AG09319 (cell line): ENCODE data around the gene IST1.

Experiments used
- DNase-seq: peaks from one replicate; pipeline ENCODE4 v3.0.0-alpha.2; 2010; ENCODE audit warnings: low read depth; ENCODE audit errors: extremely low read depth
- TF ChIP-seq, protein P1 (sequence below): IDR thresholded peaks from 2 replicates; pipeline ENCODE4 v1.5.1; 2011; ENCODE audit warnings: low read depth, mild to moderate bottlenecking, inconsistent platforms, low read length, moderate library complexity

IST1 gene

DNA sequence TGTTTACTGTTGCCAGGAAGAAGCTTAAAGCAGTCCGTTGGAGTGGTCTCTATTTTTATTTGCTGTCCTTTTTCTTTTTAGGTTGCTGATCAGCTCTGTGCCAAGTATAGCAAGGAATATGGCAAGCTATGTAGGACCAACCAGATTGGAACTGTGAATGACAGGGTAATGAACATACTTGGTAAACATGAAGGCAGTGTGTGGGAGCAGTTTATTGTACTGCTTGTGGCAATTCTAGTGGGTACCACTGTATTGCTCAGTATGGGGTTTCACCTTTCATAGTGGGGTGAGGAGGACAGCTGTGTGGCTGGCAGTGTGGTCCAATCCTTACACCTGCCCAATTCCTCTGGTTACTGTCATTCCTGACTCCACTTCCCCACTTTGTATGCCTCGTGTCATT is 25.3 kb downstream of the IST1 start:
- TF ChIP-seq, protein P1, sequence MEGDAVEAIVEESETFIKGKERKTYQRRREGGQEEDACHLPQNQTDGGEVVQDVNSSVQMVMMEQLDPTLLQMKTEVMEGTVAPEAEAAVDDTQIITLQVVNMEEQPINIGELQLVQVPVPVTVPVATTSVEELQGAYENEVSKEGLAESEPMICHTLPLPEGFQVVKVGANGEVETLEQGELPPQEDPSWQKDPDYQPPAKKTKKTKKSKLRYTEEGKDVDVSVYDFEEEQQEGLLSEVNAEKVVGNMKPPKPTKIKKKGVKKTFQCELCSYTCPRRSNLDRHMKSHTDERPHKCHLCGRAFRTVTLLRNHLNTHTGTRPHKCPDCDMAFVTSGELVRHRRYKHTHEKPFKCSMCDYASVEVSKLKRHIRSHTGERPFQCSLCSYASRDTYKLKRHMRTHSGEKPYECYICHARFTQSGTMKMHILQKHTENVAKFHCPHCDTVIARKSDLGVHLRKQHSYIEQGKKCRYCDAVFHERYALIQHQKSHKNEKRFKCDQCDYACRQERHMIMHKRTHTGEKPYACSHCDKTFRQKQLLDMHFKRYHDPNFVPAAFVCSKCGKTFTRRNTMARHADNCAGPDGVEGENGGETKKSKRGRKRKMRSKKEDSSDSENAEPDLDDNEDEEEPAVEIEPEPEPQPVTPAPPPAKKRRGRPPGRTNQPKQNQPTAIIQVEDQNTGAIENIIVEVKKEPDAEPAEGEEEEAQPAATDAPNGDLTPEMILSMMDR, result no peak
- DNase-seq, result no peak

DNA sequence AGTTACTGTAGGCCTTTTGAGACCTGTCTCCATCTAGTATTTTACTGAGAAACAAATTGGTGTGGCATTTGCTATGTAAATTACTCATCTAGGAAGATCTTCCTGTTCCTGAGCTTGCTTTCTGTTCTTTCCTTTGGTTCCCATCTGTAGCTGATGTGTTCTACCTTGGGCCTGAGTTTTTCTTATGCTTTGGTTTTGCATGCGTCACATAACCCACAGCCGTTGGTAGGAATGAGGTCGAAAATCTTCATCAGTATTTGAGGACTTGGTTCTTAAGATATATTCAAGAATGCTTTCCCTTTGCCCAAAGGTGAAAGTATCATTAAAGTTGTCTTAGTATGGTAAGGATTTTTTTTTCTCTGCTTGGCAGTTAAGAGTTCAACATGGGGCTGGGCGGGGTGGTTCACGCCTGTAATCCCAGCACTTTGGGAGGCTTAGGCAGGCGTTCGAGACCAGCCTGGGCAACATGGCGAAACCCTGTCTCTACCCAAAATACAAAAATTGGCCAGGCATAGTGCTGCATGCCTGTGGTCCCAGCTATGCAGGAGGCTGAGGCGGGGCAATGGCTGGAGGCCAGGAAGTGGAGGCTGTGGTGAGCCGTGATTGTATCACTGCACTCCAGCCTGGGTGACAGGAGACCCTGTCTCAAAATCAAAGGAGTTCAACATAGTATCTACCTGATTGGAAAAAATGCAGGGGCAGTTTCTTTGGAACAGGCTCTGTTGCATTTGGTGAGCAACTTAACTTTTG is 28.8 kb downstream of the IST1 start:
- TF ChIP-seq, protein P1, result no peak
- no peak for DNase-seq

DNA sequence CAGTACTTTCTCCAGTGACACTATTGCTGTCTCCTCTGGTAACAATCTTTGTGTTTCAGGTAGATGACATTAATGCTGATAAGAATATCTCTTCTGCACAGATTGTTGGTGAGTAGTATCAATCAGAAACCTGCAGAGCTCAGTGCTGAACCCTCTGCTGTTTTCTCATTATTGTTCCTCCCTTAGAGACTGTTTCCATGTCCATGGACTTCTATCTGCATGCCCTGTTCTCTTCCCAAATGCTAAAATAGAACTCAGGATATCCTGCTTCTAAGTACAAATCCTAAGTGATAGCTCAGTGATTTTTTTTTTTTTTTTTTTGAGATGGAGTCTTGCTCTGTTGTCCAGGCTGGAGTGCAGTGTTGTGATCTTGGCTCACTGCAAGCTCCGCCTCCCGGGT is 29.4 kb downstream of the IST1 start:
- no peak for DNase-seq
- TF ChIP-seq, protein P1, result no peak

DNA sequence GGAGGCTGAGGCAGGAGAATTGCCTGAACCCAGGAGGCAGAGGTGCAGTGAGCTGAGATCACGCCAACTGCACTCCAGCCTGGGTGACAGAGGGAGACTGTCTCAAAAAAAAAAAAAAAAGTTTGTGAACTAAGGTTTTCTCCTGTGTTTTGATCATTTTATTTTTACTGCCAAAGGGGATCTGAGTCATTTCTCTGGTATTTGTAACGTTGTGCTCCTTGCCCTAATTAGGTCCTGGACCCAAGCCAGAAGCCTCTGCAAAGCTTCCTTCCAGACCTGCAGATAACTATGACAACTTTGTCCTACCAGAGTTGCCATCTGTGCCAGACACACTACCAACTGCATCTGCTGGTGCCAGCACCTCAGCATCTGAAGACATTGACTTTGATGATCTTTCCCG is 32.1 kb downstream of the IST1 start:
- peak; percentile 72 for DNase-seq
- TF ChIP-seq, protein P1, result no peak

DNA sequence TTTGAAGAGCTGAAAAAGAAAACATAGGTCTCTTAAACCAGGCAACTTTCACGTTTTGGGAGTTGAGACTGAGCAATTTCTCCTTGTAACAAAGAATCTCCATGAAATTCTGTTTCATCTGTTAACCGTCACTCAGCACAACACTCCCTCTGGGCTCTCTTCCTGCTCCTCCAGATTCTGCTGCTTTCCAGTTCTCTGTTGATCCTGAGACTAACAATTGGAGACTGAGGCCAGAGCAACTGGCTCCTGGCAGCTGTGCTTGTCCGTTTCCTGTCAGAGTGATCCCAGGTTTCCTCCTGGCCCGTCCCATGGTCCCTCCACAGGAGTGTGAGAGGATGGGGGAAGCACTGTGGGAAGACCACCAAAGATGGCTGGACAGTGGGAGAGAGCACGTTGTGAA is 32.5 kb downstream of the IST1 start:
- TF ChIP-seq, protein P1, result no peak
- DNase-seq, result no peak

DNA sequence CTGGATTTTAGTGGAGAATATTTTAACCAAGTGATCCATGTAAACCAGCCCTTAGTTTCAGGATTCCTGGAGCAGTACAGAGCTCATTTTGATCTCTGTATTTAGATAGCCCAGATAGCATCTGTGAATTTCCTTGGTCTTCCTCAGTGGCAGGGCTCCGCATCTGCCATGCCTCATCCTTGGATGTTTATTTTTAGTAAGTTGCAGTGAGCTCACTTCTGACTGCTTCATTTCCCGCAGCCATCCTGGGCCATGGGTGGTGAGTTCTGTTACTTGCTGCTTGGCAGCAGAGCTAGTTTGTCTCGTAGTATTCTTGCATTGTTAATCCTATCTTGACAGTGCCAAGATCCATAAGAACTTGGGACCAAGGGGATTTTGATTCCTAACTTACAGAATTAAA is 33.7 kb downstream of the IST1 start:
- TF ChIP-seq, protein P1, result no peak

DNA sequence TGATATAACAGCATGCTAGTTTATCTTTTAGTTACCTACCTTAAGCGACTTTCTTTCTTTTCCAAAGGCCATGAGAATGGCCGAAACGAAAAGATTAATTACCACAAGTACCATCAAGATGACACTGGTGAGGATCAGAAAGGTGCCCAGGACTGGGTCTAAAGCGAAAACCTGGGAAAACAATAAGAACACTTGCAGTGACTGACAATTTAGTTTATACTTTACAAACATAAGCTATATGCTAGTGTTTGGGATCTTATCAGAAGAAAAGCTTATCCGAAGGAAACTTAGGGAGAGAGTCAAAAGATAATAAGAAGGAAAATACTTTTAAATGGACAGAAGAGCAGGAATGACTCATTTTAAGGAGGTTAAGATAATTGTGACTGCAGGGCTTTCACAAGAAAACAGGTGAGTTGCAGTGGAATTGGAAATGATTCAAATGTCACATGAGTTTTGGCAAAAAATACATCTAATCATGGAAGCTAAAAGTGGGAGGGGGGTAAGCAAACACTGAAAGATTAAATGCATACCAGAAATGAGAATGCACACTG is 34.8 kb downstream of the IST1 start:
- TF ChIP-seq, protein P1, result no peak
- no peak for DNase-seq

More for the DNA sequence above, 33.7 kb downstream of the IST1 start:
- DNase-seq, result peak; percentile 28
